ENCODE results near the gene PTPN1. TPM values are rescaled to one million over a fixed set of nuclear protein-coding genes. Genes with fewer than 3 reads are reported as not detected.

PTPN1 gene
- total and polyA plus RNA-seq, 2 of the 4 experiments (the other 2 are of a cell fraction): 31.7 to 37.4 TPM

DNA sequence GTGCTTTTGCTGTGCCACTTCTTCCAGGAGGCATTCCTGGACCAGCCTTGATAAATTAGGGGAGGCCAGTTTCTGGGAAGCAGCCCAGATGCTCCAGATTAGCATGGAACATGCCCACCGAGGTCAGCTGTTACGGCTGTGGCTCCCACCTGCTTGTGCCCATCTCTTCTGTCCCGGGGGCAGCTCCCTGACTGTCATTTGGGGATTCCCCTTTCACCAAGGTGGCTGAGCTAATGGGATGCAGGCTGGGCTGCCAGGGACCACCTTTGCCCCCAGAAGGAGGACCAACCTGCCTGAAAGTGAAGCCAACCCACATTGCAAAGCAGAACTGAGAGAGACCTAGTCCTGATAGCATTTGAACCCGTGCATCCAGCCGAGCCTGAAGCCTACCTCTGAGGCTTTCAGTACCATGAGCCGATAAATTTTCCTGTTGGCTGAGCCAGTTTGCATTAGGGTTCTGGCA, 85.3 kb downstream of the PTPN1 start:
- BruUV-seq (replicated peaks): no TSS peak
- CTCF ChIA-PET: no interaction called here
- in situ Hi-C loops (cut with MboI; ENCODE audit: low sequenced_read_pairs): no loop called here

More for the DNA sequence above, 85.3 kb downstream of the PTPN1 start:
- dilution Hi-C loops (cut with HindIII; ENCODE audit: low sequenced_read_pairs, unreplicated experiment): no loop called here
- POLR2A ChIA-PET (ENCODE audit: unreplicated experiment): interaction anchor here (0.6 kb wide), 1 partner anchor 68 kb away, joined by 3 read pairs; no protein-coding TSS in a partner anchor
- peaks cover 10% of the 10 kb centered on the region; the same call in 1 of the 2 replicates for H3K4me1 ChIP-seq (ENCODE audit: control insufficient read depth, insufficient read depth, low read length)
- H3K4me2 ChIP-seq (ENCODE audit: low read depth, low read length): no peak overlapping the region
- H4K8ac ChIP-seq (ENCODE audit: low read depth in 2 of 2, low read length in 2 of 2): no peak overlapping the region
- 0 out of 2 replicates have a peak overlapping the region, but pooled peaks have one; percentile 10 for H2BK120ac ChIP-seq (ENCODE audit: low read depth, low read length)
- H3K79me1 ChIP-seq (ENCODE audit: low read depth in 1 of 2, low read length in 2 of 2): 0 out of 4 replicates have a peak, but pooled peaks cover 0 to 5% of the 10 kb centered on the region in 2 experiments
- H3K18ac ChIP-seq (ENCODE audit: low read depth, low read length): no peak overlapping the region
- 0 out of 2 replicates have a peak overlapping the region, but pooled peaks have one; percentile 16 for H3K4ac ChIP-seq (ENCODE audit: low read depth, low read length)
- H3K27me3 ChIP-seq (ENCODE audit: control insufficient read depth, insufficient read depth, low read length): no peaks in the 10 kb centered on the region
- H3K14ac ChIP-seq (replicated peaks; ENCODE audit: low read depth, low read length): peak overlapping the region; percentile 57
- H3K23ac ChIP-seq (ENCODE audit: low read depth, low read length): 0 out of 2 replicates have a peak overlapping the region, but pooled peaks have one; percentile 33
- H3K56ac ChIP-seq (ENCODE audit: extremely low read depth, insufficient read depth, low read length): no peak overlapping the region
- H2AK5ac ChIP-seq (ENCODE audit: low read depth, low read length): no peak overlapping the region; the same call in 1 of the 2 replicates
- no peak overlapping the region for H3K4me3 ChIP-seq (ENCODE audit: insufficient read depth, low read depth, low read length)
- H3K9ac ChIP-seq (ENCODE audit: low read depth, low read length): no peak overlapping the region
- TF ChIP-seq CHD1 (IDR thresholded peaks at IDR 0.05; ENCODE audit: low read depth, low read length): no peak
- TF ChIP-seq, protein P1, sequence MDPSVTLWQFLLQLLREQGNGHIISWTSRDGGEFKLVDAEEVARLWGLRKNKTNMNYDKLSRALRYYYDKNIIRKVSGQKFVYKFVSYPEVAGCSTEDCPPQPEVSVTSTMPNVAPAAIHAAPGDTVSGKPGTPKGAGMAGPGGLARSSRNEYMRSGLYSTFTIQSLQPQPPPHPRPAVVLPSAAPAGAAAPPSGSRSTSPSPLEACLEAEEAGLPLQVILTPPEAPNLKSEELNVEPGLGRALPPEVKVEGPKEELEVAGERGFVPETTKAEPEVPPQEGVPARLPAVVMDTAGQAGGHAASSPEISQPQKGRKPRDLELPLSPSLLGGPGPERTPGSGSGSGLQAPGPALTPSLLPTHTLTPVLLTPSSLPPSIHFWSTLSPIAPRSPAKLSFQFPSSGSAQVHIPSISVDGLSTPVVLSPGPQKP (IDR thresholded peaks at IDR 0.05; ENCODE audit: borderline replicate concordance, low read depth, low read length): no peak
- TF ChIP-seq MXI1 (IDR thresholded peaks at IDR 0.05; ENCODE audit: borderline replicate concordance, low read depth, low read length): no peak
- no peak for TF ChIP-seq POLR2A (IDR thresholded peaks at IDR 0.05; ENCODE audit: low read depth, low read length)
- no peak for TF ChIP-seq NFE2L2 (IDR thresholded peaks at IDR 0.05; ENCODE audit: low read depth, low read length)
- no peak for TF ChIP-seq BHLHE40 (IDR thresholded peaks at IDR 0.05; ENCODE audit: low read depth, low read length)
- TF ChIP-seq USF2 (IDR thresholded peaks at IDR 0.05; ENCODE audit: low read depth, low read length): no peak
- no peak for TF ChIP-seq RFX5 (IDR thresholded peaks at IDR 0.05; ENCODE audit: low read depth, low read length)
- no peak for TF ChIP-seq MAZ (IDR thresholded peaks at IDR 0.05; ENCODE audit: borderline replicate concordance, low read depth, low read length)
- TF ChIP-seq, protein P2, sequence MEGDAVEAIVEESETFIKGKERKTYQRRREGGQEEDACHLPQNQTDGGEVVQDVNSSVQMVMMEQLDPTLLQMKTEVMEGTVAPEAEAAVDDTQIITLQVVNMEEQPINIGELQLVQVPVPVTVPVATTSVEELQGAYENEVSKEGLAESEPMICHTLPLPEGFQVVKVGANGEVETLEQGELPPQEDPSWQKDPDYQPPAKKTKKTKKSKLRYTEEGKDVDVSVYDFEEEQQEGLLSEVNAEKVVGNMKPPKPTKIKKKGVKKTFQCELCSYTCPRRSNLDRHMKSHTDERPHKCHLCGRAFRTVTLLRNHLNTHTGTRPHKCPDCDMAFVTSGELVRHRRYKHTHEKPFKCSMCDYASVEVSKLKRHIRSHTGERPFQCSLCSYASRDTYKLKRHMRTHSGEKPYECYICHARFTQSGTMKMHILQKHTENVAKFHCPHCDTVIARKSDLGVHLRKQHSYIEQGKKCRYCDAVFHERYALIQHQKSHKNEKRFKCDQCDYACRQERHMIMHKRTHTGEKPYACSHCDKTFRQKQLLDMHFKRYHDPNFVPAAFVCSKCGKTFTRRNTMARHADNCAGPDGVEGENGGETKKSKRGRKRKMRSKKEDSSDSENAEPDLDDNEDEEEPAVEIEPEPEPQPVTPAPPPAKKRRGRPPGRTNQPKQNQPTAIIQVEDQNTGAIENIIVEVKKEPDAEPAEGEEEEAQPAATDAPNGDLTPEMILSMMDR (conservative IDR thresholded peaks at IDR 0.05; ENCODE audit: low read depth, low read length): no peak
- H3K27ac ChIP-seq (ENCODE audit: insufficient read depth, low read length): no peak overlapping the region
- H4K5ac ChIP-seq (ENCODE audit: low read depth, low read length): no peak overlapping the region
- no peaks in the 10 kb centered on the region for H3K9me3 ChIP-seq (ENCODE audit: control insufficient read depth, insufficient read depth, low read length)
- H2AK9ac ChIP-seq (replicated peaks; ENCODE audit: low read depth, low read length, poor library complexity): peak overlapping the region; percentile 42
- H2BK15ac ChIP-seq (ENCODE audit: low read depth, low read length): no peak overlapping the region
- ATAC-seq (ENCODE audit: low read depth) (no peak), DNase-seq (no peak)
- WGBS, 2 experiments (ENCODE audit: extremely low coverage in 2 of 2, insufficient read length in 1 of 2): 92% methylated on average over 2 of the region's 6 CpGs; no CpG with 5 or more reads in 1 of the 2 experiments
- H4K91ac ChIP-seq (ENCODE audit: insufficient read depth, low read depth, low read length): no peak overlapping the region
- peak overlapping the region; percentile 51 for H2AFZ ChIP-seq (replicated peaks; ENCODE audit: low read length, poor library complexity)
- H4K20me1 ChIP-seq (ENCODE audit: insufficient read depth, low read length): peaks cover 3% of the 10 kb centered on the region; the same call in 1 of the 2 replicates
- no peak overlapping the region for H2BK20ac ChIP-seq (ENCODE audit: low read depth, low read length)
- intact Hi-C loops (cut with micrococcal nuclease): no loop called here
- H3K36me3 ChIP-seq (ENCODE audit: control insufficient read depth, insufficient read depth, low read length): peaks cover 12% of the 10 kb centered on the region
- peaks cover 15% of the 10 kb centered on the region; the same call in 1 of the 2 replicates for H3K9me1 ChIP-seq (ENCODE audit: insufficient read depth, low read length)
- no peak overlapping the region for H2BK5ac ChIP-seq (ENCODE audit: low read depth, low read length, poor library complexity, severe bottlenecking)
